ENCODE results near the gene TBCEL.

GRCh38 chr11:121095561-121095960 is 71.7 kb downstream of the TBCEL start:
- TF ChIP-seq SUZ12 (IDR thresholded peaks at IDR 0.05; ENCODE audit: extremely low read depth, insufficient read depth, insufficient read length) (no peak), YY1 (IDR thresholded peaks at IDR 0.05; ENCODE audit: insufficient read depth, insufficient read length) (no peak)
